HG03442 (cell line): Measurements from ENCODE around the gene PKIG.
"Not testable (repeated sequence)": the region's sequence is repeated elsewhere in the genome, so short reads cannot be mapped to it uniquely, and the experiment has no call there.

Source experiments
- ATAC-seq: cut with Tn5 transposase; IDR thresholded peaks from one replicate; pipeline ENCODE4 v1.9.1; 2021; ENCODE audit warnings: mild to moderate bottlenecking, moderate library complexity; ENCODE audit not compliant: unreplicated experiment

PKIG gene

DNA sequence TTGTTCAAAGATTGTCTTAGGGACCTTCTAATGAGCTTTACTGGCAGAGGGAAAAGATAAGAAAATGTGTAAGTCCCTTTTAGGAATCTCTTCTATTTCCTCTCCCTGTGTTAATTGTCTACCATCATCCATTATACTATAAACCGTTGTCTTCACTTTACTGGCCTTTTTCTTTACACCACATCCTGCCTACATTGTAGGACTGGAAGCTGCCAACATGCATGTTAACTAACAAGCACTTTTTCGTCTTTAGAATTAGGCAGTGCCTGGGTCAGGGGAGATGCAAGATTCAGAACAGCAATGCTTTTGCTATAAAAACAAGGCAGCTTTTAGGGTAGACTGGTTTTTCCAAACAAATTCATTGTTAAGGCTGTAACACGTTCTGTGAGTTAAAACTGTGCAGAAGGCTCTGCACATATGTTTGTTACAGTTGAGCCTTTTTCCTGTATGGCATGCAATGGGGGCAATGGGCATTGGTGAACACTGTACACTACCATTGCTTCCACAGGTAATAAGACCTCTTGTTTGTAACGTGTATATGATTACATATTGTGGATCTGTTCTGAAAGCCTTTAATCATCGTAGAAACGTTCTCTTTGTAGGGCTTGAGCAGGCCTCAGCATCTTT lies 10.9 kb upstream of the PKIG start:
- no peak for ATAC-seq

DNA sequence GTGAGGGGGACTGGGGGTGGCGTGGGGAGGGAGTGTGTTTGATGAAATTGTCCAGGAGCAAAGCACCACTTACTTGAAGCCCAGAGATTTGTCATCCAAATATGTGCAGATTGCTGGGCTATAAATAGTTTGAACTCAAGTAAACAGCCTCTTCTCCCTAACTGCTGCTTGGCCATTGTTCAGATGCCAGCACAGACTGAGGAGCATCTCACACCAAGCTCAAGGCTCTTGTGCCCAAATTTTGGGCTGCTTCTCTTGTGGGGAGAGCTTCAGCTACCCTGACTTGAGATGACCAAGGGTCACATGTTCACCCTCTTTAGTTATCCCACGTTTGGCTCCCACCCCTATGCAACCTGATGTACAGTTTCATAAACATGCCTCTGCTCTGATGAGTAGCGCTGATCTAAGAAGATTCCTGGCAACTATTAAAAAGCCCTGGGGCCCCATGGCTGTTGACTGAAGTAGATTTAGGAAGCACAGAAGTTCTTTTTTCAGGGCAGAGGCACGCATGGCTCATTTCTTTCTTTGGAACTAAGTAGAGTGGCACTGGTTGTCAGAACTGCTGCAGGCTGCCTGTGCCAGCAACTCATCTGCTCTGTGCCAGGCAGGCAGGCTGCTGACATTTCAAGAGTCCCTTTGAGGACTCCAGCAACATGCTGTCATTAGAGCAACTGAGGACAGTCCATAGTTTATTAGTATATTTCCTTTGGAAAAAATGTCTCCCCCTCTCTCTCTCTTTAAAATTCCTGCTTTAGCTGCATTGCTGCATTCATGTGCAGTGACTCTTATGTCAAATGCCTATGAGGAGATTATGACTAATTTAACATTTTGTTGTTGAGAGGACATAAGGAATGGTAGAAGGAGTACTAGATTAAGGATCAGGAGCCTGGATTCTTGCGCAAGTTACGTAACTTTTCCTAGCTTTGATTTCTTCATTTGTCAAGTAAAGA lies 9.6 kb upstream of the PKIG start:
- ATAC-seq: no peak

DNA sequence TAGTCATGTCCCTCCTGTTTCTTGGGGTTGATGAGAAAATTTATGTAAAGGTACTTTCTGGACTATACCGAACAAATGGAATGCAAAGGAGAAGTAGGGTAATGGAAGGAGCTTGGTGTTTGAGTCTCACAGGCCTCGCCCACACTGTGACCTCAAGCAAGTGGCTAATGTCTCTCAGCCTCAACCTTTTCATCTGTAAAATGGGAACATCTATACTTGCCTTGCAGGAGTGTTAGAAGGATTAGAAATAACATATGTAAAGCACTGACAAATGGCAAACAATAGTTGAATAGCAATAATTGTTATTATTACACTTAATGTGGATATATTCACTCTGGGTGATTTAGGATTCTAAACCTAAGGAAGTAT lies 8.9 kb upstream of the PKIG start:
- no peak for ATAC-seq

DNA sequence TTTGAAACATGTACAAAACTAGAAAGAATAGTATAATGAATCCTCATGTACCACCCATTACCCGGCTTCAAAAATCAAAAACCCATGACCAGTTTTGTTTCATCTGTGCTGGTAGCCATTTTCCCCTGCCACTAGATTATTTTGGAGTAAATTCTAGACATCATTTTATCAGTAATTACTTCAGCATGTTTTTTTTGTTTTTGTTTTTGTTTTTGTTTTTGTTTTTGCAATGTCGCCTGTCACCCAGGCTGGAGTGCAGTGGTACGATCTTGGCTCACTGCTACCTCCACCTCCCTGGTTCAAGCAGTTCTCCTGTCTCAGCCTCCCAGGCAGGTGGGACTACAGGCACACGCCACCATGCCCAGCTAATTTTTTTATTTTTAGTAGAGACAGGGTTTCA lies 8.0 kb upstream of the PKIG start:
- no peak for ATAC-seq

DNA sequence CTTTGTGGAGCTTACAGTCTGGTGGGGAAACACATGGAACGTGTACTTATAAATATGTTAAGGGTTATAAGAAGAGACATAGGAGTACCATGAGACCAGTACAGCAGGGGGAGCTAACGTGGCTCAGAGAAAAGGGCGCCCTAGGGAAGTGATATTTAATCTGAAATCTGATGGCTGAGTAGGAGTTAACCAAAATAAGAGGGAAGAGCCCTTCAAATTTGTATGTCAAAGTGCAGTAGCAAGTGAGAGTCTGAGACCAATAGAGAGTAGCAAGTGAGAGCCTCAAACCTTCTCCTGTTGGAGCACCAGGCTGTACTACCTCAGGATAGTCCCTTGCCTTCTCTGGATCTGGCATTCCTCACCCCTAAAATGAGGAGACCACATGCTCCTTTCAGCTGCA lies 6.1 kb upstream of the PKIG start:
- ATAC-seq: no peak

GRCh38 chr20:44579313-44580081 lies 2.9 kb upstream of the PKIG start:
- no peak for ATAC-seq

- ATAC-seq: no peak
Measured at GRCh38 chr20:44580581-44581268, 1.7 kb upstream of the PKIG start.

- no peak for ATAC-seq
Measured at GRCh38 chr20:44581515-44581914, 864 bp upstream of the PKIG start.

DNA sequence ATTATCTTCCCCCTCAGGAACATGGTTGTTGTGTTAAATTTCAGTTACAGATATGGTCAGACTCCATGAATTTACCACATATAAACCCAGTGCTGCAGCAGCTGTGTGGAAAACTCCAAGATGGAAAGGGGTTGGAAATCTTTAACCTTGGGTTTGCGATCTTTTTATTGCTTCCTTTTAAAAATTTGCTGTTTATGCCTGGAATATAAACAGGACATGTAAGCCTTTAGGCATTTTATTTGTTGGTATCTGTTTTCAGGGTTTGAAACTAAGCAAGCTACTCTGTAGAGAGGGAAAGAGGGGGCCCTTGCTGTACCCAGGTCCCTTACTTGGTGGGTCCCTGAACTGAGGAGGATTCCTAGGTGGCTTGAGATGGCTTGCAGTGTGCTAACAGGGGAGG lies 778 bp downstream of the PKIG start:
- no peak for ATAC-seq

DNA sequence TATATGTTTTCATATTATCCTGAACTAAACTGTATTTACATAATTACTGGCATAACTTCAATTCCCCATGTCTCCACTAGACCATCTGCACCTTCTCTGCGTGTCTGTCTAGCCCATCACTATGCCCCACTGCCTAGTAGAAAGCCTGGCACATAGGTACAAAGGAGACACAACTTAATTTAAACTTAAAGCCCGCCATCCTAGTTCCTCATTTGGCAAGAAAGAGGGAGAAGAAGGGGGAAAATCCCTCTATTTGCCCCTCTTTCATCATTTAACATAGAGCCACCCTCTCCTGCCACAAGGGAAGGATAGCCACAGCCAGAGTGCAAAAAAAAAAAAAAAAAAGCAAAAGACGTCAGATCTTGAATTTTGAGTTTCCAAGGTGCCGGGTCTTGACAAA lies 1.8 kb downstream of the PKIG start:
- no peak for ATAC-seq

DNA sequence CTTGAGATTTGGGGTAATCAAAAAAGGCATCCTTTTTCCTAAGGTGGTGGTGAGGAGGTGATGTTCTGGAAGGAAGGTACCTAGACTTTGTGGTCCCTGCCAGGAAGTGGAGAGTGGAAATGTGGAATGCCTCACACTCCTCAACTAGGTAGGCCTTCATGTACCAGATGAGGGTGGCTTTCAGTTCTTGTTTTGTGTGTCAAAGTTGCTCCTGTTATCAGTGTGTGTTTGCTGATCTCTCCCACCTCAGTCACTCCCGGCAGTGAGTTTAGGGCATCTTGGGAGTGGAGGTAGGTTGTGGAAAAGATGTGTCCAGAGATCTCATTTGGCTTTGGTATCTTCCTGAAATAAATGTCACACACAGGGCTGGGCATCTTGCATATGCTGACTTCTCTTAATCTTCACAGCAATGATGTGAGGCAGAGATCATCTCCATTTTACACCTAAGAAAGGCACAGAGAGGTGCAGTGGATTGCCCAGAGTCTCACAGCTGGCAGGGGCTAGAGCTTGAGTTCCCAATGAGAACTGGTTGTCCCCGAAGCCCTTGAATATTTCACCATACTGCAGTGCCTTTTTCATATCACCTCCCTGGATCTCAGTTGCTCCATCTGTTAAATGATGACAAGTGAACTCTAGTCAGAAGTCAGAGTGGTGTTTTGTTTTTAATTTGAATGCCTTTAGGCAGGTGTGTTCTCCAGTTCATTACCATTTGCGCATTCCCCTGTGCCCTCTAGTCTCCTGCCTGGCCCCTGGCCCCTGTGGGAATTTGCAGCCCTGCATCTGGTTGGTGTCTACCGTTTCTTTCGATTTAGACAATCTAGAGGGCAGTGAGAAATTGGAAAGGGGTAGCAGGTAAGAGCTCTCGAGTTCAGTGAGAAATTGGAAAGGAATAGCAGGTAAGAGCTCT lies 2.9 kb downstream of the PKIG start:
- no peak for ATAC-seq

DNA sequence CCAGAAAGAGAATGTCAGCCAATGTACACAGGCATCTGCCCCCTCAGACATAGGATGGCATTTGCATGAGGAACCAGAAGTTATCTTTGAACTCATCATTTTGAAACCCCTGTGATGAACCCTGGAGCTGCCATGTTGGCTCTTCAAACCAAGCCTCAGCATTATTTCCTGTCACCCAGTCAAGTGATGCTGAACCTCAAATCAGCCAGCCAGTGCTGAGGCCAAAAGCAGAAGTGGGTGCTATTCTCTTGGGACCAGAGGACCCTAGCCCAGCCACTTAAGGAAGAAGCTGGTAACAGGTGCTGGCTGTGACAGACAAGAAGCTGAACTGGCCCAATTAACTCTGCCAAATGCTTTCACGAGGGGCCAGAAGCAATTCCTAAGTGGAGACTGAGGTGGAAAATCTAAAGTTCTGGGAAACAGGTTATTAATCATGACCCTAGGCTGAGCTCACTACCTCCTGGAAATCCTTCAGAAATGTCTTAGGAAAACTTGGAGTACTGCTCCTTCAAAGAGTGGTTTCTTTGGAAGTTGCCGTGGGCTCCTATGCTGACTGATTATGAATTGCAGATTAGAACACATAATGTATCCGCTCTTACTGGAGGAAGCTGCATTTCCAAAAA lies 4.0 kb downstream of the PKIG start:
- ATAC-seq: peak; percentile 67

- no peak for ATAC-seq
Measured at GRCh38 chr20:44587035-44587980, 4.9 kb downstream of the PKIG start.

DNA sequence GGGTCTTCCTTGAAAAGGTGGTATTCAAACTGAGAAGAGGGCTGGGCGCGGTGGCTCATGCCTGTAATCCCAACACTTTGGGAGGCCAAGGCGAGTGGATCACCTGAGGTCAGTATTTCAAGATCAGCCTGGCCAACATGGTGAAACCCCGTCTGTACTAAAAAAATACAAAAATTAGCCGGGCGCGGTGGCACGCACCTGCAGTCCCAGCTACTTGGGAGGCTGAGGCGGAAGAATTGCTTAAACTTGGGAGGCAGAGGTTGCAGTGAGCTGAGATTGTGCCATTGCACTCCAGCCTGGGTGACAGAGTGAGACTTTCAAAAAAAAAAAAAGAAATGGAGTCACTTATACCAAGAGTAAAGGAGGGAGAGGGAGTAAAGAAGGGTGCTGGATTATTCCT lies 5.9 kb downstream of the PKIG start:
- ATAC-seq: not testable (repeated sequence)

GRCh38 chr20:44589537-44589936 lies 7.2 kb downstream of the PKIG start:
- no peak for ATAC-seq

GRCh38 chr20:44590980-44591778 lies 8.8 kb downstream of the PKIG start:
- ATAC-seq: no peak

DNA sequence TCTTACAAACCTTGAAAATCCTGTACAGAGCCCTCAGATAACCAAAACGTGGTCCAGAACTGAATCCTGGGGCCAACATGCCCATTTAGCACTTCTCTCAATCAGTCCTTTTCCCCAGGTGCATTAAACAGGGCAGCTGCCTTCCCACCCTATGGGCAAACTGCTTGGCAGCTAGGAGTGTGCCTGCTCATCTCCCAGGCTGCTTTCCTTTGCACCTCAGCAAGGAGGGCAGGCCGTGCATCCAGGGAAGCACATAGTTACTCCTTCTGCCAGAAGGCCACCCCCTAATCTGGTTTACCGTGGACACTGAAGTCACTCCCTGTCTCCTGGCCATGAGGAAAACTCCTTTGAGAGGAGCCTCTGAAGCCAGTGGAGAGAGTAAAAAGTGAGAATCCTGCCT lies 10.0 kb downstream of the PKIG start:
- ATAC-seq: no peak

DNA sequence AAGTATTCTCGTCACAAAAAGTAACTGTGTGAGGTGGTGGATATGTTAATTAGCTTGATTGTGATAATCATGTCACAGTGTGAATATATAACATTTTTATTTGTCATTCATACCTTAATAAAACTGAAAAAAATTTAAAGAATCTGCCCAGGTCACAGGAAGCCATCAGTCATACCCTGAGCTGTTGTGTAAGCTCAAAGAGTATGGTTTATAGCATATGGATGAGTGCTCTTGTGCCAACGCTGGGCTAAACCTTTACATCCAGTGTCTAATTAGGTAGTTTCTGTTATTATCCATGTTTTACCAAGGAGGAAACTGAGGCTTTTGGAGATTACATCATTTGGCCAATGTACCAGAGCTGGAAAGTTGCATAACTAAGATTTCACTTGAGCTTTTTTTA lies 11.4 kb downstream of the PKIG start:
- no peak for ATAC-seq
